Measurements from ENCODE around the gene STING1. TPM values are rescaled to one million over a fixed set of nuclear protein-coding genes. Genes with fewer than 3 reads are reported as not detected.
A peak's percentile ranks its signal among the peaks of the same experiment; 100 is the strongest.
"Not testable (repeated sequence)": the region's sequence is repeated elsewhere in the genome, so short reads cannot be mapped to it uniquely, and the experiment has no call there.

Gene STING1
- polyA plus RNA-seq, 1 donor from 2014 or later = 0.12 TPM

- H3K9me3 ChIP-seq (ENCODE audit: low read length) = no peaks in the 10 kb centered on the region
- no peaks in the 10 kb centered on the region for H3K79me2 ChIP-seq (replicated peaks; ENCODE audit: insufficient read depth, low read length)
- no peaks in the 10 kb centered on the region for H3K36me3 ChIP-seq (ENCODE audit: insufficient read depth, low read length)
- no peak for TF ChIP-seq EP300 (conservative IDR thresholded peaks at IDR 0.05; ENCODE audit: poor library complexity, severe bottlenecking)
- no peak for TF ChIP-seq RAD21 (conservative IDR thresholded peaks at IDR 0.05)
- no peak overlapping the region for H3K4me2 ChIP-seq (ENCODE audit: low read length)
- no peak overlapping the region for H3K4me3 ChIP-seq (ENCODE audit: low read length)
- no peaks in the 10 kb centered on the region for H4K20me1 ChIP-seq (ENCODE audit: insufficient read depth)
- no peak overlapping the region for H3K9ac ChIP-seq (ENCODE audit: low read length)
- no peaks in the 10 kb centered on the region for H3F3A ChIP-seq (ENCODE audit: insufficient read depth, low read length, poor library complexity, severe bottlenecking)
- H3K27me3 ChIP-seq (ENCODE audit: insufficient read depth, low read depth, low read length) = no peaks in the 10 kb centered on the region
- no peak overlapping the region for H2AFZ ChIP-seq (ENCODE audit: low read depth, low read length)
- H3K27ac ChIP-seq (ENCODE audit: low read length) = no peak overlapping the region
- H3K9me2 ChIP-seq (ENCODE audit: insufficient read depth, low read length) = no peaks in the 10 kb centered on the region
These were observed 35.4 kb downstream of the STING1 start for GRCh38 chr5:139446956-139447779.

GRCh38 chr5:139445325-139446170, 37.0 kb downstream of the STING1 start:
- Histone ChIP-seq H2AFZ (ENCODE audit: low read depth, low read length) (no peak overlapping the region), H3K9ac (ENCODE audit: low read length) (no peak overlapping the region), H3K9me3 (ENCODE audit: low read length) (no peaks in the 10 kb centered on the region), H3K27ac (ENCODE audit: low read length) (peak overlapping the region; percentile 98), H3K36me3 (ENCODE audit: insufficient read depth, low read length) (no peaks in the 10 kb centered on the region), H3K27me3 (ENCODE audit: insufficient read depth, low read depth, low read length) (no peaks in the 10 kb centered on the region), H3K4me2 (ENCODE audit: low read length) (no peak overlapping the region), H3K9me2 (ENCODE audit: insufficient read depth, low read length) (no peaks in the 10 kb centered on the region), H3K4me3 (ENCODE audit: low read length) (no peak overlapping the region), H3K79me2 (replicated peaks; ENCODE audit: insufficient read depth, low read length) (no peaks in the 10 kb centered on the region), H3F3A (ENCODE audit: insufficient read depth, low read length, poor library complexity, severe bottlenecking) (no peaks in the 10 kb centered on the region), H4K20me1 (ENCODE audit: insufficient read depth) (no peaks in the 10 kb centered on the region)
- TF ChIP-seq RAD21 (conservative IDR thresholded peaks at IDR 0.05) (no peak), EZH2 (IDR thresholded peaks at IDR 0.05; ENCODE audit: borderline replicate concordance, insufficient read depth, low read length, poor library complexity, severe bottlenecking) (no peak), POLR2AphosphoS5 (IDR thresholded peaks at IDR 0.05) (no peak)

DNA sequence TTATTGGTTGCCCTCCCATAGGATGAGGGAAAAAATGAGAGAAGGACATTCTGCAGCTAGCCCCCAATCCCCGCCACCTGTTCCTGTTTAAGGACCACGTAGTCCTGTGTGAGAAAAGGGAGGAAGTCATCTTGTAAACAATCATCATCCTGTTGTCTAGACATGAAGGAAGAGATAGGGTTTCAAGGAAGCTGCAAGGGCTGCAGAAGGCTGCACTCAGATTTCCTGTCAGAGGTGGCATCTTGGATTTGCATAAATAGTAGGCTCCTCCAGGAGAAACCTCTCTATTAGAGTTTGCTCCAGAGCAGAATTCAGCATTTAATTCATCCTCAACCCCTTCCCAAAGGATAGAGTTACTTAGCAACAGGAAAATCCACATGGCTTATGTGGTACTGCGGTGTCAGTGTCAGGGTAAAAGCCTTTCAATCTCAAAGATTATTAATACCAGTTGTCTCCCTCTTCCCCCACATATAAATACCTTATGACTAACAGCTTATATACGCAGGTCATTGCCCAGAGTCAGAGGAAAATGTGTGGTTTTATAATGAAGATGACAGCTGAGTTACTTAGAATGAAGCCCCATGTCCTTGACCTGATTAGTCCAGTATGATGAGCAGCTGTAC, 38.6 kb downstream of the STING1 start:
- no peak overlapping the region for H2AFZ ChIP-seq (ENCODE audit: low read depth, low read length)
- no peaks in the 10 kb centered on the region for H3K79me2 ChIP-seq (replicated peaks; ENCODE audit: insufficient read depth, low read length)
- TF ChIP-seq MXI1 (conservative IDR thresholded peaks at IDR 0.05; ENCODE audit: poor library complexity, severe bottlenecking) (peak; percentile 53), EP300 (conservative IDR thresholded peaks at IDR 0.05; ENCODE audit: poor library complexity, severe bottlenecking) (peak; percentile 88), POLR2AphosphoS5 (IDR thresholded peaks at IDR 0.05) (peak; percentile 58), EZH2 (IDR thresholded peaks at IDR 0.05; ENCODE audit: borderline replicate concordance, insufficient read depth, low read length, poor library complexity, severe bottlenecking) (no peak), TAF1 (IDR thresholded peaks at IDR 0.05; ENCODE audit: low read depth) (no peak), CTCF (IDR thresholded peaks at IDR 0.05; ENCODE audit: poor library complexity, severe bottlenecking) (peak; percentile 21), RAD21 (conservative IDR thresholded peaks at IDR 0.05) (peak; percentile 54), SMC3 (conservative IDR thresholded peaks at IDR 0.05; ENCODE audit: poor library complexity) (peak; percentile 47), REST (IDR thresholded peaks at IDR 0.05; ENCODE audit: borderline replicate concordance) (peak; percentile 99)
- no peaks in the 10 kb centered on the region for H3K9me3 ChIP-seq (ENCODE audit: low read length)
- H3K9ac ChIP-seq (ENCODE audit: low read length) = peak overlapping the region; percentile 65
- H3F3A ChIP-seq (ENCODE audit: insufficient read depth, low read length, poor library complexity, severe bottlenecking) = no peaks in the 10 kb centered on the region
- H3K36me3 ChIP-seq (ENCODE audit: insufficient read depth, low read length) = no peaks in the 10 kb centered on the region
- H3K27ac ChIP-seq (ENCODE audit: low read length) = peak overlapping the region; percentile 98
- H3K27me3 ChIP-seq (ENCODE audit: insufficient read depth, low read depth, low read length) = no peaks in the 10 kb centered on the region
- no peaks in the 10 kb centered on the region for H3K9me2 ChIP-seq (ENCODE audit: insufficient read depth, low read length)
- H3K4me2 ChIP-seq (ENCODE audit: low read length) = peak overlapping the region; percentile 46
- H4K20me1 ChIP-seq (ENCODE audit: insufficient read depth) = no peaks in the 10 kb centered on the region
- H3K4me3 ChIP-seq (ENCODE audit: low read length) = peak overlapping the region; percentile 52

GRCh38 chr5:139440416-139440815, 42.1 kb downstream of the STING1 start:
- not testable (repeated sequence) for H4K20me1 ChIP-seq (ENCODE audit: insufficient read depth); H3K9ac ChIP-seq (ENCODE audit: low read length); H3K27me3 ChIP-seq (ENCODE audit: insufficient read depth, low read depth, low read length); H3K79me2 ChIP-seq (replicated peaks; ENCODE audit: insufficient read depth, low read length); H3K4me3 ChIP-seq (ENCODE audit: low read length); H3K4me2 ChIP-seq (ENCODE audit: low read length); H3K36me3 ChIP-seq (ENCODE audit: insufficient read depth, low read length); H3K27ac ChIP-seq (ENCODE audit: low read length); H3F3A ChIP-seq (ENCODE audit: insufficient read depth, low read length, poor library complexity, severe bottlenecking); H3K9me2 ChIP-seq (ENCODE audit: insufficient read depth, low read length); H2AFZ ChIP-seq (ENCODE audit: low read depth, low read length); H3K9me3 ChIP-seq (ENCODE audit: low read length)
